Panc1 (cell line): ENCODE results near the gene KCNJ14. TPM values are rescaled to one million over a fixed set of nuclear protein-coding genes. Genes with fewer than 3 reads are reported as not detected.

Source experiments
- ATAC-seq: fragments of 200-7000 bp; cut with Tn5 transposase; 2 replicates; pipeline ENCODE4 v1.9.1; 2020; ENCODE audit warnings: mild to moderate bottlenecking, moderate library complexity
- BruUV-seq: library from RNA; stranded (reverse); fragments of 400-500 nt; replicated peaks from 2 replicates; lab custom pipeline; 2021; lab: Mats Ljungman, UMichigan
- CTCF ChIA-PET: fragments of 300-600 bp; sonication (Branson Sonifier 250); formaldehyde crosslinking; loops from one replicate; lab custom pipeline; 2022; ENCODE audit warnings: antibody characterized with exemption; lab: Charles Lee
- POLR2A ChIA-PET: fragments of 300-600 bp; sonication (Branson Sonifier 250); formaldehyde crosslinking; loops from one replicate; lab custom pipeline; 2022; ENCODE audit warnings: antibody characterized with exemption; lab: Charles Lee
- DNase-seq: peaks from one replicate; pipeline ENCODE4 v3.0.0-alpha.2; 2010; ENCODE audit warnings: low read depth, low spot score
- H3K27ac ChIP-seq: 2 replicates; pipeline ENCODE4 v1.5.1; 2011; ENCODE audit warnings: mild to moderate bottlenecking, low read length, inconsistent platforms
- H3K27me3 ChIP-seq: fragments of 200-500 bp; sonication (Bioruptor generic); 2 replicates; pipeline ENCODE4 v1.6.0; 2014; ENCODE audit warnings: low read length, inconsistent platforms; ENCODE audit not compliant: control insufficient read depth, insufficient read depth
- H3K36me3 ChIP-seq: fragments of 200-500 bp; sonication (Bioruptor generic); 2 replicates; pipeline ENCODE4 v1.5.1; 2014; ENCODE audit warnings: inconsistent platforms, mild to moderate bottlenecking, low read length, moderate library complexity; ENCODE audit not compliant: control insufficient read depth, insufficient read depth
- H3K4me1 ChIP-seq: 2 replicates; pipeline ENCODE4 v1.5.1; 2011; ENCODE audit warnings: inconsistent platforms, mild to moderate bottlenecking, low read length, moderate library complexity; ENCODE audit not compliant: control insufficient read depth, insufficient read depth
- H3K4me3 ChIP-seq, 2 experiments: 2 replicates each; pipeline ENCODE4 v1.5.1; 2011 to 2012; ENCODE audit warnings: low read depth in 2 of 2, low read length in 2 of 2, mild to moderate bottlenecking in 2 of 2, inconsistent platforms in 1 of 2, moderate library complexity in 1 of 2
- H3K9me3 ChIP-seq: fragments of 200-500 bp; sonication (Bioruptor generic); 2 replicates; pipeline ENCODE4 v1.5.1; 2014; ENCODE audit warnings: low read depth, mild to moderate bottlenecking, inconsistent platforms, low read length, moderate library complexity; ENCODE audit not compliant: control insufficient read depth, insufficient read depth
- CTCF ChIP-seq: fragments of 450-650 bp; IDR thresholded peaks from 2 replicates; pipeline ENCODE4 v1.5.1; 2017; ENCODE audit warnings: mild to moderate bottlenecking
- POLR2AphosphoS5 ChIP-seq: IDR thresholded peaks from 2 replicates; pipeline ENCODE4 v1.6.1; 2012; ENCODE audit warnings: mild to moderate bottlenecking, low read depth, low read length, moderate library complexity
- SIN3A ChIP-seq: IDR thresholded peaks from 2 replicates; pipeline ENCODE4 v1.6.1; 2012; ENCODE audit warnings: low read depth, mild to moderate bottlenecking, low read length, moderate library complexity, borderline replicate concordance; ENCODE audit not compliant: insufficient read depth
- TCF7L2 ChIP-seq: IDR thresholded peaks from 2 replicates; pipeline ENCODE4 v1.6.1; 2011; ENCODE audit warnings: mild to moderate bottlenecking, low read depth, low read length, inconsistent platforms
- in situ Hi-C: cut with HindIII; loops from 2 replicates; pipeline ENCODE4 v1.10.0; 2016; ENCODE audit warnings: low sequenced_read_pairs, low pct_unique_long_range_greater_than_20kb
- intact Hi-C: fragments of 100-400 bp; cut with micrococcal nuclease; formaldehyde crosslinking; loops from one replicate; pipeline ENCODE4 v1.10.0; 2022; ENCODE audit not compliant: unreplicated experiment
- total RNA-seq: library from RNA; stranded (reverse); gene quantifications from one replicate; pipeline ENCODE4 v1.2.1, GENCODE V29; 2021; ENCODE audit not compliant: unreplicated experiment
- TF ChIP-seq, protein P1 (sequence below), 2 experiments: IDR thresholded peaks; 2 replicates each; pipeline ENCODE4 v1.6.1; 2011 to 2012; ENCODE audit warnings: low read depth in 2 of 2, control low read depth in 1 of 2, low read length in 1 of 2, mild to moderate bottlenecking in 1 of 2, moderate library complexity in 1 of 2; ENCODE audit not compliant: insufficient read depth in 1 of 2

The KCNJ14 gene
- total RNA-seq, 1 experiment from 2014 or later: 2.9 TPM

DNA sequence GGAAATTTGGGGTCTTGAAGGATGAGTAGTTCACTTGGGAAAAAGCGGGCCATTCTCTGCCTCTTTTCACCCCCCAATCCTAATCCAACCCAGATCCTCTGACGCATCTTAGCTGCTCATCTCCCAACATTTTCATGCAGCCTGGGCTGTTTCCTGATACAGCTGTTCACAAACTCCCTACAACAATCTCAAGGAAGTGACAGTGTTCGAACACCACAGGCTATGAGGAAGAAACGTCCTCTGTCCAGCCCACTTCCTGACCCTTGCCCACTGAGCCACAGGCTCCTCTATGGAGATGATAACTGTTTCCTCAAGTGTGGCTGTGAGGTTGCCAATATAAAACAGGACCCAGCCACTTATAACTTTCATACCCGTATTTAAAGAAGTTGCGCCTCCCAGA is 40.0 kb downstream of the KCNJ14 start:
- in situ Hi-C loops: no loop called here
- ATAC-seq (no peak), DNase-seq (no peak)
- Histone ChIP-seq H3K27me3 (no peaks in the 10 kb centered on the region), H3K4me3 (no peak overlapping the region), H3K36me3 (no peaks in the 10 kb centered on the region), H3K9me3 (no peaks in the 10 kb centered on the region), H3K4me1 (peaks cover 7% of the 10 kb centered on the region), H3K27ac (no peak overlapping the region; the same call in 1 of the 2 replicates)
- TF ChIP-seq SIN3A: no peak
- no peak for TF ChIP-seq POLR2AphosphoS5
- TF ChIP-seq, protein P1, sequence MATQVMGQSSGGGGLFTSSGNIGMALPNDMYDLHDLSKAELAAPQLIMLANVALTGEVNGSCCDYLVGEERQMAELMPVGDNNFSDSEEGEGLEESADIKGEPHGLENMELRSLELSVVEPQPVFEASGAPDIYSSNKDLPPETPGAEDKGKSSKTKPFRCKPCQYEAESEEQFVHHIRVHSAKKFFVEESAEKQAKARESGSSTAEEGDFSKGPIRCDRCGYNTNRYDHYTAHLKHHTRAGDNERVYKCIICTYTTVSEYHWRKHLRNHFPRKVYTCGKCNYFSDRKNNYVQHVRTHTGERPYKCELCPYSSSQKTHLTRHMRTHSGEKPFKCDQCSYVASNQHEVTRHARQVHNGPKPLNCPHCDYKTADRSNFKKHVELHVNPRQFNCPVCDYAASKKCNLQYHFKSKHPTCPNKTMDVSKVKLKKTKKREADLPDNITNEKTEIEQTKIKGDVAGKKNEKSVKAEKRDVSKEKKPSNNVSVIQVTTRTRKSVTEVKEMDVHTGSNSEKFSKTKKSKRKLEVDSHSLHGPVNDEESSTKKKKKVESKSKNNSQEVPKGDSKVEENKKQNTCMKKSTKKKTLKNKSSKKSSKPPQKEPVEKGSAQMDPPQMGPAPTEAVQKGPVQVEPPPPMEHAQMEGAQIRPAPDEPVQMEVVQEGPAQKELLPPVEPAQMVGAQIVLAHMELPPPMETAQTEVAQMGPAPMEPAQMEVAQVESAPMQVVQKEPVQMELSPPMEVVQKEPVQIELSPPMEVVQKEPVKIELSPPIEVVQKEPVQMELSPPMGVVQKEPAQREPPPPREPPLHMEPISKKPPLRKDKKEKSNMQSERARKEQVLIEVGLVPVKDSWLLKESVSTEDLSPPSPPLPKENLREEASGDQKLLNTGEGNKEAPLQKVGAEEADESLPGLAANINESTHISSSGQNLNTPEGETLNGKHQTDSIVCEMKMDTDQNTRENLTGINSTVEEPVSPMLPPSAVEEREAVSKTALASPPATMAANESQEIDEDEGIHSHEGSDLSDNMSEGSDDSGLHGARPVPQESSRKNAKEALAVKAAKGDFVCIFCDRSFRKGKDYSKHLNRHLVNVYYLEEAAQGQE (IDR thresholded peaks at IDR 0.05; ENCODE audit: insufficient read depth in 1 of 2, low read depth in 2 of 2, low read length in 1 of 2): no peak
- TF ChIP-seq CTCF: no peak
- no peak for TF ChIP-seq TCF7L2
- intact Hi-C loops: no loop called here
- ChIA-PET CTCF (no interaction called here), POLR2A (no interaction called here)
- BruUV-seq: TSS peak; percentile 82

DNA sequence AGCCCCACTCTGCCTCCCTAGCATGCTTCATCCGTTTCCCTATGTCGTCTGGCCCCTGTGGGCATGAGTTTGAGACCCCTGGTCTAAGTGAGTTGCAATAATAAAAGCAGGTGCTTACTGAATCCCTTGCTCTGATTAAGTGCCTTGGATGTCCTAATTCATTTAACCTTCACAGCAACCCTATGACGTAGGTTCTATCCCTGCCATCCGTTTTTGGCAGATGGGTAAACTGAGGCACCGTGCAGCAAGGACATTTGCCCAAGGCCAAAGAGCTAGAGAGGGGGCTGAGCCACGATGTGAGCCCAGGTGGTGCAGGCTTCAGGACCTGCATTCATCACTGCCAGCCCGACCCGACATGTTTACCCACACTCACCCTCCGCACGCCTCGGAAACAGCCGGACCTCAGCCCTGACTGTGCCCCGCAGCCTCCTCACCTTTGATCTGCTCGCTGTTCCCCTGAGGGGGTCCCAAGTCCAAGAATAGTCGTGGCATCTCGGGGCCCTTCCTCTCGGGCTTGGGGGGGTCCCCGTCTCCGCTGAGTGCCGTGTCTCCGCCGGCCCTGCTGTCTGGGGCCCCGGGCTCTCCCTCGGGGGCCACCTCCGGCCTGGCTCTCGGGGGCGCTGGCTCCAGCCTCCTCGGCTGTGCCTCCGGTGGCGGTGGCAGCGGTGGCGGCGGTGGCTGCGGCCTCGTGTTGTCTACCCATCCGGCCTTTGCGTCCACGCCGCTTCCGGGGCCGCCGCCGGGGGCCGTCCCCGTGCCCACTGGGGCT is 41.8 kb downstream of the KCNJ14 start:
- no TSS peak for BruUV-seq
- CTCF ChIA-PET: no interaction called here
- Histone ChIP-seq H3K4me1 (peaks cover 7% of the 10 kb centered on the region; the same call in 1 of the 2 replicates), H3K27me3 (no peaks in the 10 kb centered on the region), H3K27ac (no peak overlapping the region), H3K36me3 (peaks cover 3% of the 10 kb centered on the region; the same call in 1 of the 2 replicates), H3K4me3 (no peak overlapping the region), H3K9me3 (no peaks in the 10 kb centered on the region)
- ATAC-seq: no peak
- intact Hi-C loops (no loop called here), in situ Hi-C loops (no loop called here)
- TF ChIP-seq CTCF: no peak
- POLR2A ChIA-PET: no interaction called here
- no peak for DNase-seq
